Activated CD4-positive, alpha-beta memory T cell treated with anti-CD3 and anti-CD28 coated beads for 36 hours (primary cell): ENCODE data around the gene BST1. TPM values are rescaled to one million over a fixed set of nuclear protein-coding genes. Genes with fewer than 3 reads are reported as not detected.
"Not testable (repeated sequence)": the region's sequence is repeated elsewhere in the genome, so short reads cannot be mapped to it uniquely, and the experiment has no call there.

Source experiments
- CTCF ChIA-PET: fragments of 350-600 bp; sonication (Branson Sonifier 250); formaldehyde crosslinking; loops from one replicate; lab custom pipeline; 2021; ENCODE audit warnings: antibody characterized with exemption, inconsistent platforms; lab: Charles Lee
- POLR2A ChIA-PET: fragments of 350-600 bp; sonication (Branson Sonifier 250); formaldehyde crosslinking; loops from one replicate; lab custom pipeline; 2021; ENCODE audit warnings: antibody characterized with exemption; lab: Charles Lee
- DNase-seq: peaks from one replicate; pipeline ENCODE4 v3.0.0-alpha.2; 2020
- H3K27ac Mint-ChIP-seq: one replicate; pipeline ENCODE4 v1.8.0; 2021; ENCODE audit warnings: mixed read lengths
- H3K27me3 Mint-ChIP-seq: one replicate; pipeline ENCODE4 v1.8.0; 2021; ENCODE audit warnings: mixed read lengths
- H3K36me3 Mint-ChIP-seq: one replicate; pipeline ENCODE4 v1.8.0; 2021; ENCODE audit warnings: mixed read lengths
- H3K4me1 Mint-ChIP-seq: one replicate; pipeline ENCODE4 v1.8.0; 2021; ENCODE audit warnings: low read depth, mixed read lengths
- H3K4me3 Mint-ChIP-seq: one replicate; pipeline ENCODE4 v1.8.0; 2021; ENCODE audit warnings: mild to moderate bottlenecking, mixed read lengths
- H3K9me3 Mint-ChIP-seq: one replicate; pipeline ENCODE4 v1.8.0; 2021; ENCODE audit warnings: mixed read lengths
- intact Hi-C: fragments of 100-400 bp; cut with micrococcal nuclease; formaldehyde crosslinking; loops from one replicate; pipeline ENCODE4 v1.15.1; 2023
- total RNA-seq, 2 experiments: library from RNA; stranded (reverse); gene quantifications; one replicate each; pipeline ENCODE4 v1.2.3, GENCODE V29; 2021

BST1 gene
- total RNA-seq, 2 experiments from 2014 or later = 0.19 to 0.67 TPM

DNA sequence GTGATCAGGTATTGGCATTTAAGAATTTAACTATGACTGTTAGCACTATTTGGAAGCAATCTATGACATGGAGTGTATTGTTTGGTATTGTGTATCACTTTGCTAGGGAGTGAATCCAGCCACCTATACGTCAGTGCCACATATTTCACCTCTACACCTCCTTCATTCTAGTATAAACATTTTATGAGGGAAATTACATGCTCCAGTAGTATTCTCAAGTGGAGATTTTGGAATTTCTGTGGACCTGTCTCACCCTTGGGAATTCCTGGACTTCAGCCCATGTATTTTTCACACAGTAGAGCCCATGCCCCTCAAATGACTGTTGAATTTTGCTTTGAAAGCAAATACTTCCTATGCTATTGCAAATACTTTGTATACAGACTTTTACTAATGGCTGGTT is 11.3 kb downstream of the BST1 start:
- ChIA-PET POLR2A (no interaction called here), CTCF (no interaction called here)
- H3K27me3 Mint-ChIP-seq = no peaks in the 10 kb centered on the region
- H3K4me3 Mint-ChIP-seq = no peak overlapping the region
- H3K36me3 Mint-ChIP-seq = no peaks in the 10 kb centered on the region
- intact Hi-C loops = no loop called here
- H3K27ac Mint-ChIP-seq = no peak overlapping the region
- DNase-seq = no peak
- no peaks in the 10 kb centered on the region for H3K9me3 Mint-ChIP-seq
- H3K4me1 Mint-ChIP-seq = peaks cover 3% of the 10 kb centered on the region

DNA sequence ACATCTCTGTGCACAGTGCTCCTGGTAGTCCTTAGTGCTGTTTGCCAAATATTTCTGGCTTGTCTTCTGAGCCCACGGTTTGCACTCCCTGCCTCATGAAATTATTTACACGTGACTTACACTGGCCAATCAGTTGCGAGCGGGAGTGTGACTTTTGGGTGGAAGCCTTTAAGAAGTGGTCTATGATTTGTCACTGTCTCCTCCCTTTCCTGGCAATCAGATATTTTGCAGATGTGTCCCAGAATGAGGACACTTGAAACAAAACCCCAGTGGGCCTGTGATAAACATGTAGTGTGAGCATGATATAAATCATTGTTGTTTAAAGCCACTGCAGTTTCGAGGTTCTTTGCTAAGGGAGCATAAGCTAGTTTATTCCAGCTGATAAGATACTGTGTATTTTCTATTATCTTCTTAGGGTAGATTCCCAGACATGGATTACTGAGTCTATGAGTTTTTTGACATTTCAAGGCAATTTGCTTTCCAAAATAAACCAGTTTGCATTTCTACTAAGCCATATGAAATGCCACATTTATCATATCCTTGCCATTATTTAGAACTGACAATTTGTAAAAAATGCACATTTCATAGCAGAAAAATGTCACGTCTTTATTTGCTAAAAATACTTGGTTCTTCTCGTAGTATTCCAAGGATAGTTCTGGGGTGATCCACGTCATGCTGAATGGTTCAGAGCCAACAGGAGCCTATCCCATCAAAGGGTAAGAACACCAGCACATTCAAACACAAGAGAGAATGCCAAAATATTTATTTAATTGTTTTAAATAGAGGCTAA is 12.0 kb downstream of the BST1 start:
- POLR2A ChIA-PET = no interaction called here
- H3K36me3 Mint-ChIP-seq = no peaks in the 10 kb centered on the region
- H3K27ac Mint-ChIP-seq = no peak overlapping the region
- peaks cover 3% of the 10 kb centered on the region for H3K4me1 Mint-ChIP-seq
- no peaks in the 10 kb centered on the region for H3K9me3 Mint-ChIP-seq
- CTCF ChIA-PET = interaction anchor here (1.0 kb wide), 1 partner anchor 287 kb away, joined by 3 read pairs; no protein-coding TSS in a partner anchor
- no peak for DNase-seq
- no peak overlapping the region for H3K4me3 Mint-ChIP-seq
- no peaks in the 10 kb centered on the region for H3K27me3 Mint-ChIP-seq
- intact Hi-C loops = no loop called here

DNA sequence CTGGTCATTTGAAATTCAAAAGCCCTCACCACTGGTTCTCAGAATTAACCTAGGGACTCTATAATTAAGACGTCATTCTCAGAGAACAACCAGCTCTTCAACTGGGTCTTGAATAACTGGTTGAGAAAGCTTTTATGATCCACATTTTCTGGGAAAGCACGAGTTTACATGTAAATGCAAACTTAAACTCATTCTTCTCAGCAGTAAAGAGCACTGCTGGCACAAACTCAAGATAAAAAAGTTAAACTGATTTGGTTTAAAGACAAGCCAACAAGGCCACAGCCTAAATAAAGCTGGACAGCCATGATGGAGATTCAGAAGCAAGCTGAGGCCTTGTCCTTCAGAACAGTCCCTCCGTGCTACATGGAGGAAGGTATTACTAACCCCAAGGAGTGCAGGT is 13.2 kb downstream of the BST1 start:
- POLR2A ChIA-PET = no interaction called here
- intact Hi-C loops = no loop called here
- CTCF ChIA-PET = no interaction called here
- no peak overlapping the region for H3K27ac Mint-ChIP-seq
- DNase-seq = no peak
- H3K27me3 Mint-ChIP-seq = no peaks in the 10 kb centered on the region
- H3K36me3 Mint-ChIP-seq = no peaks in the 10 kb centered on the region
- H3K4me1 Mint-ChIP-seq = peaks cover 3% of the 10 kb centered on the region
- no peaks in the 10 kb centered on the region for H3K9me3 Mint-ChIP-seq
- no peak overlapping the region for H3K4me3 Mint-ChIP-seq

DNA sequence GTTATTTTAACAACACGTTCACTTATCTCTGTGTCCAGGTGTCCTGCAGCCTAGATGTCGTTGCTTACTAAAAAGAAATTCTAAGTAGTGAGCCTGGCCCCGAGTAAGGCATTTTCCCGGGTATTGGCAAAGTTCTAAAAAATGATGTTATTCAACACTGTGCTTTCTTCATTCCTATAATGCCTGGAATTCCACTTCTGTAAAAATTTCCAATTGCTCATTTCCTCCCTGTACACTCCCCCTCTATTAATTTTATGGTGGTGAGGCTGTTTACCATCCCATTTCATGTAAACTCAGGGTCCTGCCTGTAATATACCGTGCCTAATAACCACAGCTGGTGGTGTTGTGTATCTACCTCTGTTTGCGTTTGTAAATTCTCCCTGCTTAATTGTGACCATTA is 14.2 kb downstream of the BST1 start:
- Mint-ChIP-seq H3K9me3 (no peaks in the 10 kb centered on the region), H3K36me3 (no peaks in the 10 kb centered on the region), H3K4me3 (no peak overlapping the region), H3K27ac (no peak overlapping the region), H3K27me3 (no peaks in the 10 kb centered on the region), H3K4me1 (peaks cover under 1% of the 10 kb centered on the region)
- POLR2A ChIA-PET = no interaction called here
- intact Hi-C loops = no loop called here
- DNase-seq = no peak
- CTCF ChIA-PET = no interaction called here

DNA sequence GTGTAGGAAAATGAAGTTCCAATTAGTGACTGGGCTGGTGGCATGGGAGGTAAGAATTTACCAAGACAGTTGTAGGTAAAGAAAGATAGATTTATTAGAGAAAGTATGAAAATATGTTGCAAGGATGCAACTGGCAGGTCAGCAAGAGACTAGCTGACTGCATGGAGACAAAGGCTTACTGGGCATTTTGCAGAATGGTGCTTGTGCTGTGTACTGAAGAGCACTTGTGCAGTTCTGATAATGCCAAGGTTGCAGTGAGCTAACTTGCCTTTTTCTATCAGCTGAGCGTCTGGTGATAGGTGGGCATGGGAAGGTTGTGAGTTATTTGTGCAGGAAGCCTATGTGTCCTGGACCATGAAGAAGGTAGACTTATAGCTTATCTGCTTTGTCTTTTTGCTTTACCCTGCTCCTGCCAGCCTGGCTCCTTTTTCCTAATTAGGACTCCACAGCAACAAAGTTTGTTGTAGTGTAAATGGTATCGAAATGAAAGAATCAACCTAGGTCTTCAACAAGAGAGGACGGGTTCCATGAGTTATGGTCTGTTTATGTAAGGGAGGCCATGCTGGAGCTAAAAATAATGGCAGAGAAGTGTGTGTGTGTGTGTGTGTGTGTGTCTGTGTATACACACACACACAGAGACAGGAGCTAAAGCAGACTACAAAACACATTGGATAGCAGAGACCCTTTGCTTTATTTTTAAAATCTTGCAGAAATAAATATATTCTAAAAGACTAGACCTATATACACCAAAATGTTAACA is 15.0 kb downstream of the BST1 start:
- ChIA-PET CTCF (interaction anchor here (1.0 to 2.5 kb wide), 2 partner anchors 39 to 238 kb away, joined by 3 to 7 read pairs; no protein-coding TSS in a partner anchor), POLR2A (no interaction called here)
- H3K4me1 Mint-ChIP-seq = no peaks in the 10 kb centered on the region
- no peak for DNase-seq
- H3K9me3 Mint-ChIP-seq = no peaks in the 10 kb centered on the region
- no peak overlapping the region for H3K27ac Mint-ChIP-seq
- H3K4me3 Mint-ChIP-seq = no peak overlapping the region
- no peaks in the 10 kb centered on the region for H3K27me3 Mint-ChIP-seq
- no peaks in the 10 kb centered on the region for H3K36me3 Mint-ChIP-seq
- intact Hi-C loops = no loop called here

DNA sequence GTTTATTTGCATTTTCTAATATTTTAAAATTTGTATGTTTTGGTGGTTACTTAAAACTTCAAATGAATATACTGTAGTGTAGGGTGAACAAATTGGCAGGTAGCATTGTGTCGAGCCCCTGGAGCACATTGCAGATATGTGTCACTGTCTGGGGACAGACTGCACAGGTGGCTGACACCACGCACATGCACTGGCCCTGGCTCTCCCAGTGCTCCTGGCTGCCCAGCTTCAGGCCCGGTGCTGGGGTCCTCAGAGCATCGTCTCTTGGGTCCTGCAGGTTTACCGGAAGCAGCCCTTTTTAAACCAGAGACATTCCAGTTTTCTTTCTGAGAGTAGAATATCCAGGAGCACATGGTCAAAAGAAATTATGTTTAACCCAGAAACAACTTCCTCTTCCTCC is 15.6 kb downstream of the BST1 start:
- ChIA-PET CTCF (interaction anchor here (1.0 to 2.5 kb wide), 2 partner anchors 38 to 238 kb away, joined by 3 to 7 read pairs; no protein-coding TSS in a partner anchor), POLR2A (no interaction called here)
- H3K4me3 Mint-ChIP-seq = no peak overlapping the region
- no peak for DNase-seq
- H3K36me3 Mint-ChIP-seq = no peaks in the 10 kb centered on the region
- no peaks in the 10 kb centered on the region for H3K9me3 Mint-ChIP-seq
- no peaks in the 10 kb centered on the region for H3K4me1 Mint-ChIP-seq
- no peak overlapping the region for H3K27ac Mint-ChIP-seq
- intact Hi-C loops = no loop called here
- H3K27me3 Mint-ChIP-seq = no peaks in the 10 kb centered on the region

DNA sequence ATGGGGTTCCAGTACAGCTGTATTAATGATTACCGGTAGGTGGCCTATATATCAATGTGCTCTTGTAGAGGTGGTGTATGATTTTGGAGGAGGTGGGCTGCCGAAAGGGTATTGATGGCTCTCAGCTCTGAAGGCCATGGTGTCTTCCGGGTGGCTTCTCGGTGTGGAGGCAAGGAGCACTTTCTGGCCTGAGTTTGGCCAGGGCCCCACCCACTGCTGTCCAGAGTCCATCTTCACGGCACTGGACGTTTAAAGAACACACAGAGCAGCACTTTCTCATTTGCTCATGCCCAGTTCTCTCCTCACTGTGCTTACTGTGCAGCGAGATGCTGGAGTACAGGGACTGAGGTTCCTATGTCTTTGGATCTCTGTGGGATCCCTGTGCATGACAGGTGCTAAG is 16.1 kb downstream of the BST1 start:
- H3K9me3 Mint-ChIP-seq = no peaks in the 10 kb centered on the region
- no peak overlapping the region for H3K4me3 Mint-ChIP-seq
- no peaks in the 10 kb centered on the region for H3K27me3 Mint-ChIP-seq
- ChIA-PET CTCF (interaction anchor here (2.5 kb wide), 1 partner anchor 237 kb away, joined by 7 read pairs; no protein-coding TSS in a partner anchor), POLR2A (no interaction called here)
- H3K4me1 Mint-ChIP-seq = no peaks in the 10 kb centered on the region
- H3K27ac Mint-ChIP-seq = no peak overlapping the region
- DNase-seq = no peak
- no peaks in the 10 kb centered on the region for H3K36me3 Mint-ChIP-seq
- intact Hi-C loops = no loop called here

DNA sequence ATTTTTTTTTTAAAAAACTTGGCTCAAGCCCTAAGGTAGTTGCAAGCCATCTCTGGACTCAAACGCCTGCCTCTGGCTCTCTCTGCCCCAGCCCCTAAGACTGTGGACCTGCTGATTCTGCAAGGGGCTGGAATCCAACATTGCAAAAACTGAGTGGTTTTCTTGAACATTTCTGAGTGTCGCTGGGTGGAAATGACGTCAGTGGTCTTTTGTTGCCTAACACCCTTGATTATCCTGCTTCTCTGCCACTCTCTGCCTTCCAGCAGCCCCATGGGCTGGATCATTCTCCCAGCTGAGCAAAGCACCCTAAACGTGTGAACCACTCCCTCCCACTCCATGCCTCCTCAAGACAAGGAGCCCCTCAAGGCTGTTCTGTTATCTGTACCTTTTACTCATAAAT is 16.6 kb downstream of the BST1 start:
- CTCF ChIA-PET = interaction anchor here (2.5 kb wide), 1 partner anchor 237 kb away, joined by 7 read pairs; no protein-coding TSS in a partner anchor
- Mint-ChIP-seq H3K27ac (no peak overlapping the region), H3K36me3 (no peaks in the 10 kb centered on the region), H3K27me3 (no peaks in the 10 kb centered on the region), H3K9me3 (no peaks in the 10 kb centered on the region), H3K4me1 (no peaks in the 10 kb centered on the region), H3K4me3 (no peak overlapping the region)
- DNase-seq = no peak
- intact Hi-C loops = no loop called here
- POLR2A ChIA-PET = no interaction called here

DNA sequence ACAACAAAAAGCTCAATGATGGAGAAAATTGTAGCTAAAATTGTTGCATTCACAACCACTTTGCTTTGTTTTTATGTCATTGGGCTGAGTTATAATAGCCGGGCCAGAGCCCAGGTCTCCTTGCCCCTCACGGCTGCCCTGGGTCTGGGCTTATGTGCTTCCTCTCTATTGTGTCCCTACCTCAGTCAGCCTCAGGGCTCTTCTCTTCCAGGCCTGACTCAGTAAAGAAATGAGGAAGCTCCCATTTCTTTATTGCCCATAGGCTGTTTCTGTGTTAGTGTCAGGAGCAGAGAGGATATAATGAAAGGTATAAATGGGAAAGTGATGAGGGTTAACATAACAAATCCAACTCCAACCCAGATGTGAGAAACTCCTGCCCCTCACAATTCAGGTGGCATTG is 18.0 kb downstream of the BST1 start:
- intact Hi-C loops = no loop called here
- Mint-ChIP-seq H3K27me3 (no peaks in the 10 kb centered on the region), H3K4me3 (no peak overlapping the region), H3K9me3 (no peaks in the 10 kb centered on the region), H3K4me1 (no peaks in the 10 kb centered on the region), H3K36me3 (no peaks in the 10 kb centered on the region), H3K27ac (no peak overlapping the region)
- ChIA-PET CTCF (interaction anchor here (0.7 kb wide), 1 partner anchor 35 kb away, joined by 3 read pairs; no protein-coding TSS in a partner anchor), POLR2A (no interaction called here)
- DNase-seq = no peak

DNA sequence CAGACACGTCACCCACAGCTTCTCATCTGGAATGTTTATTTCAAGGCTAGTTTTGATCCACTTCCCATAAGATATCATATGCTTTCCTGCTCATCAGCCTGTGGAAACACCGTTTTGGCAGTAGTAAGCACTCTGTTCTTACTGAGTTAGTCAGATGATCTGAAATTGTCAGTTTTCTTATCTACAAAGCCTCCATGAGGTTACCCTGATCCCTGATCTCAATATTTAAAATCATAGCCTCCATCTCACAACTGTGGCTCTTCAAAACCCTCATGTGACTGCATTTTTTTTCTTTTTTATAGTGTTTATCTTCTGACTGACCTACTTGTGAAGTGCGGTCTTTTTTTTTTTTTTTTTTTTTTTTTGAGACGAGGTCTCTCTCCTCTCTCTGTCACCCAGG is 22.7 kb downstream of the BST1 start:
- intact Hi-C loops = loop anchor here (2.0 kb wide), 1 partner anchor 247 kb away; no protein-coding TSS in a partner anchor
- Mint-ChIP-seq H3K36me3 (no peaks in the 10 kb centered on the region), H3K27me3 (no peaks in the 10 kb centered on the region), H3K4me1 (no peaks in the 10 kb centered on the region), H3K27ac (no peak overlapping the region), H3K9me3 (no peaks in the 10 kb centered on the region), H3K4me3 (no peak overlapping the region)
- ChIA-PET CTCF (interaction anchor here (0.9 to 1.6 kb wide), 3 partner anchors 31 to 276 kb away, joined by 3 to 5 read pairs (median 3); no protein-coding TSS in a partner anchor), POLR2A (interaction anchor here (0.6 kb wide), 1 partner anchor 70 kb away, joined by 3 read pairs; no protein-coding TSS in a partner anchor)
- no peak for DNase-seq

DNA sequence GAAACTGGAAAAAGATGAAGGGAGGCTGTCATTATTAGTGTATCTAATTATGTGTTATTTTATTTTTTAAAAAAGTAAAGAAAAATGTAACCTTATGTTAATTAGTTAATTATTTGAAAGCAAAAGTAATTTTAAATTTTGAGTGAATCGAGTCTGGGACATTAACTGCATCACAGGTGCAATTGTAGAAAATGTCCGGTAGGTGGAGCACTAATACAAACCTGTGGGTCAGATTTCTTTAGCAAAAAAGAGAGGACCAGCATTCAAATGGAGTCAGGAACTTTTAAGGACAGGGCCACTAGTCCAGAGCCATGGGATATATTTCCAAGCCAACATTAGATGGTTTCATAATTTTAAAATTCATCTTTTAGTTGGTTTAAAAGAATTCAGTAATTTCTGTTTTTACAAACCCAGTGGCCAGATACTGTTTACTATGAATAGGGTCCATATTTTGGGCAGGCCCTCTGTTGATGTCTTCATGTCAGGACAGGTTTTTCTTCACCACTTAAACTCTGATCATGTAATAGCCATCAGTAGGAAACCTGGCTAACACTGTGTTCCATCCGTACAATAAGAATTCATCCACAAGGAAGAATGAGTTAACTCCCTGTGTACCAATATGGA is 27.2 kb downstream of the BST1 start:
- no peak overlapping the region for H3K27ac Mint-ChIP-seq
- CTCF ChIA-PET = interaction anchor here (0.8 to 4.3 kb wide), 6 partner anchors 9 to 226 kb away, joined by 5 to 23 read pairs (median 10); no protein-coding TSS in a partner anchor
- intact Hi-C loops = loop anchor here (1.0 to 2.0 kb wide), 5 partner anchors 26 to 271 kb away; no protein-coding TSS in a partner anchor
- no peaks in the 10 kb centered on the region for H3K36me3 Mint-ChIP-seq
- POLR2A ChIA-PET = no interaction called here
- peaks cover 2% of the 10 kb centered on the region for H3K27me3 Mint-ChIP-seq
- peak; percentile 15 for DNase-seq
- no peaks in the 10 kb centered on the region for H3K4me1 Mint-ChIP-seq
- no peak overlapping the region for H3K4me3 Mint-ChIP-seq
- H3K9me3 Mint-ChIP-seq = no peaks in the 10 kb centered on the region

DNA sequence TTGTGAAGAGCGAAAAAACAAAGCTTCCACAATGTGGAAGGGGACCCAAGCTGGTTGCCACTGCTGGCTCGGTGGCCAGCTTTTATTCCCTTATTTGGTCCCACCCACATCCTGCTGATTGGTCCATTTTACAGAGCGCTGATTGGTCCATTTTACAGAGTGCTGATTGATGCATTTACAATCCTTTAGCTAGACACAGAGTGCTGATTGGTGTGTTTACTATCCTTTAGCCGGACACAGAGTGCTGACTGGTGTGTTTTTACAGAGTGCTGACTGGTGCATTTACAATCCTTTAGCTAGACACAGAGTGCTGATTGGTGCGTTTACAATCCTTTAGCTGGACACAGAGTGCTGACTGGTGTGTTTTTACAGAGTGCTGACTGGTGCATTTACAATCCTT is 30.2 kb downstream of the BST1 start:
- CTCF ChIA-PET = interaction anchor here (0.8 to 1.7 kb wide), 4 partner anchors 21 to 223 kb away, joined by 3 to 6 read pairs (median 4); no protein-coding TSS in a partner anchor
- H3K4me1 Mint-ChIP-seq, H3K9me3 Mint-ChIP-seq, POLR2A ChIA-PET, H3K4me3 Mint-ChIP-seq, H3K36me3 Mint-ChIP-seq, DNase-seq, intact Hi-C loops, H3K27ac Mint-ChIP-seq, H3K27me3 Mint-ChIP-seq: not testable (repeated sequence)
